ENCODE results near the gene IL3RA.
"Not testable (repeated sequence)": the region's sequence is repeated elsewhere in the genome, so short reads cannot be mapped to it uniquely, and the experiment has no call there.

The IL3RA gene

GRCh38 chrX:1336331-1336943, at the start of gene IL3RA:
IL3RA (plus strand) TSS chrX:1336785; CDS start chrX:1341766, 4,981 bp downstream.
- DNase-seq, result no peak

GRCh38 chrX:1289535-1289934, 47.0 kb upstream of the IL3RA start:
- no peak for DNase-seq

GRCh38 chrX:1291110-1291740, 45.4 kb upstream of the IL3RA start:
- DNase-seq, result no peak

- DNase-seq, result no peak
These were observed 43.9 kb upstream of the IL3RA start for GRCh38 chrX:1292575-1293290.

- DNase-seq, result no peak
These were observed 42.1 kb upstream of the IL3RA start for GRCh38 chrX:1294301-1295067.

GRCh38 chrX:1295550-1295949, 41.0 kb upstream of the IL3RA start:
- no peak for DNase-seq

- not testable (repeated sequence) for DNase-seq
These were observed 39.0 kb upstream of the IL3RA start for GRCh38 chrX:1297591-1297990.

GRCh38 chrX:1300449-1300848, 36.1 kb upstream of the IL3RA start:
- DNase-seq, result no peak

GRCh38 chrX:1305411-1305810, 31.2 kb upstream of the IL3RA start:
- DNase-seq, result no peak

GRCh38 chrX:1306909-1307625, 29.5 kb upstream of the IL3RA start:
- no peak for DNase-seq

- no peak for DNase-seq
These were observed 28.8 kb upstream of the IL3RA start for GRCh38 chrX:1307626-1308340.

GRCh38 chrX:1308476-1308875, 28.1 kb upstream of the IL3RA start:
- DNase-seq, result no peak

GRCh38 chrX:1308917-1309316, 27.7 kb upstream of the IL3RA start:
- DNase-seq, result not testable (repeated sequence)

- no peak for DNase-seq
These were observed 22.8 kb upstream of the IL3RA start for GRCh38 chrX:1313788-1314187.

GRCh38 chrX:1316527-1316926, 20.1 kb upstream of the IL3RA start:
- DNase-seq, result no peak

GRCh38 chrX:1321674-1322073, 14.9 kb upstream of the IL3RA start:
- DNase-seq, result no peak

GRCh38 chrX:1322393-1322792, 14.2 kb upstream of the IL3RA start:
- DNase-seq, result no peak

- peak; percentile 30 for DNase-seq
These were observed 13.3 kb upstream of the IL3RA start for GRCh38 chrX:1323315-1323714.

- no peak for DNase-seq
These were observed 11.0 kb upstream of the IL3RA start for GRCh38 chrX:1325515-1326116.

GRCh38 chrX:1327651-1328304, 8.8 kb upstream of the IL3RA start:
- DNase-seq, result no peak

- no peak for DNase-seq
These were observed 6.0 kb upstream of the IL3RA start for GRCh38 chrX:1330605-1331004.

Measured in activated CD4-positive, alpha-beta T cell treated with anti-CD3 and anti-CD28 coated beads for 1 hour (primary cell).